IPS-11a (cell line): ENCODE measurements around the gene DGKI.
"Not testable (repeated sequence)": the region's sequence is repeated elsewhere in the genome, so short reads cannot be mapped to it uniquely, and the experiment has no call there.

Experiments used
- H3K4me3 ChIP-seq: one replicate; pipeline ENCODE4 v1.5.1; 2013; ENCODE audit warnings: low read depth, low read length, control low read depth

Gene DGKI

GRCh38 chr7:137747359-137748031, 99.3 kb downstream of the DGKI start:
- H3K4me3 ChIP-seq: no peak overlapping the region

- no peak overlapping the region for H3K4me3 ChIP-seq
These were observed 103.8 kb downstream of the DGKI start for GRCh38 chr7:137743021-137743420.

DNA sequence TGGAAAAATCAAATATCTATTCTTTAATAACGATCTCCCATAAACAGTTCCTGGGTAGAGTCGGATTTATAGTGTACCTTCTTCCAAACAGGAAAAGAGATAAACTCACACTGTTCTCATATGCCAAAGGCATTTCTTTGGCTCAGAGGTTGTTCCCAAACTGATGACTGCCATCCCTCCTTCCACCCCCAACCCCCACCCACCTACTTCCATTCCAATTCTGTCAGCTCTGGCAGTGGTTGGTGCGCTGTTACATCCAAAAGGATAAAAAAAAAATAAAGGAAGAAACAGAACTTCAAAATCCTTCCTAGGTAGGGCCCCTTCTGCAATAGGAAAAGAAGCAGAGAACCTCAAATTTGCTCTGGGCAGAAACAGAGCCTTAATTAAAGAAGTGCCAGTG, 104.7 kb downstream of the DGKI start:
- H3K4me3 ChIP-seq: no peak overlapping the region

- H3K4me3 ChIP-seq: no peak overlapping the region
These were observed 105.3 kb downstream of the DGKI start for GRCh38 chr7:137741443-137741842.

- no peak overlapping the region for H3K4me3 ChIP-seq
These were observed 112.6 kb downstream of the DGKI start for GRCh38 chr7:137734221-137734620.

DNA sequence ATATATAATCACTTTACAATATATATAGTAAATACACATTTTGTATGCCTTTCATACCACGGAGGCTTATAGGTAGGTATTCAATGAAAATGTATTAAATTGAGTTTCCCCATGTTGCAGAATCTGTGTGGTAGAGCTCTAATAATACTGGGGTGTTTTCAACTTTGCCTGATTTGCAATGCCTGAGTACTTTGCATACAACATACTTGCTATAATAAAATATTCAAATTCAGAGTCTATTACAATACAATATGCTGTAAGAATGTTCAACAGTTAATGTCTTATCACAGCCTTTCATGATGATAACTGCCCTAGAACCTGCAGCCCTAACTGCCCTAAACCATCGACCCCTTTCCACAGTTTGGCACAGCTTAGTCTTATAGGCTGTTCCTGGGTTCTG, 114.6 kb downstream of the DGKI start:
- no peak overlapping the region for H3K4me3 ChIP-seq

DNA sequence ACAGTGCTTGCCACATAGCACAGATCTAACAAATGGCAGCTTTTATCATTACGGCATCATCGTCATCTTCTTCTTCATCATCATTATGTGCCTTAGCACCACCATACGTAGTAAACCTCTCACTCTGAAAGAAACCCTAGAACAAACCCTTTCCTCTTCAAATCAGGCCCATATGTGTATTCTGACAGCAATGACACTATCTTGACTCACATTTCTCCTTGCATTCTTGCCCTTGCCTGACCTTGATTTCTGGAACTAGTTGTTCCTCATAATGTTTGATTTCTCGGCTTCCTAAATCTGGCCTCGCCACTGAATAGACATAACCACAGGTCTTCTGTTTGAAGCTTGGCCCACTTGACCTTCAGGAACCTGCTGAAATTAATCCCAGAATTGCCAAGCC, 115.3 kb downstream of the DGKI start:
- H3K4me3 ChIP-seq: no peak overlapping the region

DNA sequence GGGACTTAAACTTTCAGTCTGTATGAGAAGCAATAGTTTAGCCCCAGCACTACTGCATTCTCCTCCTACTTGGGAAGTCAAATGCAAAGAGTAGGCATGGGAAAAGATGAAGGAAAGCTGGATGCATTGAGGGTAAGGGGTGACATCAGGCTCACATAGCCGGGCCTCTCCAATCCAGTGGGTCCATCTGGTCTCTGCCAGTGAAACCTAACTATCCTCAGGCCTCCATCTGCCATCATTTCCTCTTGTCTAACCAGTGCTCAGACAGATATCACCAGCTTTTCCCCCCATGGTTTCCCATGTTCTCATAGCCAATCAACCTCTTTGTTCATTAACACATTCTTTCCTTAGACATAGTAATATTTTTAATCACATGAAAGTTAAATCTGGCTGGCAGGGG, 118.3 kb downstream of the DGKI start:
- no peak overlapping the region for H3K4me3 ChIP-seq

GRCh38 chr7:137727413-137727812, 119.4 kb downstream of the DGKI start:
- no peak overlapping the region for H3K4me3 ChIP-seq

DNA sequence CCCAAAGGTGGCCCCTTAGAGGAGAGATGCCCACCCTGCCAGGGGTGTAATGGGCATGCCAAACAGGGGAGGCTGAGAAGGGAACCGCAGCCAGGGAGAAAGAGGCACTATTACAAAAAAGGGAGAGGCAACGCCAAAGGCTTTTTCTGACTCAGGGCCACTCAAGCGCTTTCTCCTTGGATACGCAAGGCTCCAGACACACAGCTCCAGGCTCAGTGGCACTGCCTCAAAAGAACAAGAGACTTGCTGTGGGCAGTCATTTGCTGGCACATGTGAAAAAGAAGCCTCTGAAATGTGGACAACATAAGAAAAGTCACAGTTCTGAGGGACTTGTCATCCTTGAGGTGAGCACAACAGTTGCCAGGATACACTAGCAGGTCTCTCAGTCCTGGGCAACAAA, 128.4 kb downstream of the DGKI start:
- no peak overlapping the region for H3K4me3 ChIP-seq

DNA sequence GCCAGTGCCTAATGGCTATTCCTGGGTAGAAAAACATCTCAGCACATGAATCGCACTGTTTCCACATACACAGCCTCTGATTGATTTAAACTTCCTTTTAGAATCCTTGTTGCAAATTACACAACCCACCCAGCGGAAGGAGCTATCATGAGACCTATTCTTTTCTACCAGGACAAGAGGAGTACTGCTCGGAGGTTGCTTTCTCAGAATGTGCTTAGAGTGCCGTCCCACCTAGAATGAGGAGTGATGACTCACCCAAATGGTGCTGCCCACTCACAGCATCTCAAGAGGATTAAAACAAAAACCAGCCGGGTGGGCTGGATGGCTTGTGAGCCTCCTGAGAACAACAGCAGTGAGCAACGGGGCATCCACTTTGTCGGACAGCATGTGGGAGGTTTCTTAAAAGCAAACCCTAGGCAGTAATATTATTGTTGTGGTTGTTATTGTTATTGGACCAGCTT, 128.9 kb downstream of the DGKI start:
- no peak overlapping the region for H3K4me3 ChIP-seq

DNA sequence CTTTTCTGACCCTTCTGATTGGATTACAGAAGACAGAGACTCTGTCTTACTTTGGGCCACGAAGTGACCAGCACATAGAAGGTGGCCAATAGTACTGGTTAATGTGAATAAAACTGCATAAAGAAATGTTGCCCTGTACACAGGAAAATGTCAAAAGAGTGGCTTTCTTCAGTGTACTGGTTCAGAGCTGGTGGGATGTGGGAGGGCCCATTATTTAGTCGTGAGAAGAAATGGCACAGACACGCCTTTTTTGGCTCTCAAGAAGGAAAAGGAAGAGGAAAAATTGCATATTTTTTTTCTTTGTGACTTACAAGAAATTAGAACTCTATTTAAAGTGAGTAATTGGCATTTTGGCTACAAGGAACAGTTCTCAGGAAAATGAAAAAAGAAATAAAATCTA, 129.7 kb downstream of the DGKI start:
- H3K4me3 ChIP-seq: no peak overlapping the region

DNA sequence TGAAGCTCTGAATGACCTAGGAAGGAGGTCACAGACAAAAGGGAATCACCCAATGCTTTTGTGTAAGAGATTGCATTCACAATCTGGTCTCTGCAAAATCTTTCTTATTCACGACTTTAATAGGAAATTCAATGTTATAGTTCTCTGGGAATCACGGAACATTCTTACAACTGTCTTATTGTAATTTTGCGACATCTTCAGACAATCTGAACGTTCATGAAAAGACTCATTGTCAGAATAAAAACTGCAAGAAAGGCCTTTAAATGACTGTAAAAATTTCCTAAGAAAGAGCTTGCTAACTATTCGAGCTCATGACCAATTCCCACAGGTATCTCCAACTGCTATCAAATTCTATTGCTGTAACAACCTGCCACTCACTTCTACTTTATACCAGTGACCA, 130.7 kb downstream of the DGKI start:
- H3K4me3 ChIP-seq: no peak overlapping the region

DNA sequence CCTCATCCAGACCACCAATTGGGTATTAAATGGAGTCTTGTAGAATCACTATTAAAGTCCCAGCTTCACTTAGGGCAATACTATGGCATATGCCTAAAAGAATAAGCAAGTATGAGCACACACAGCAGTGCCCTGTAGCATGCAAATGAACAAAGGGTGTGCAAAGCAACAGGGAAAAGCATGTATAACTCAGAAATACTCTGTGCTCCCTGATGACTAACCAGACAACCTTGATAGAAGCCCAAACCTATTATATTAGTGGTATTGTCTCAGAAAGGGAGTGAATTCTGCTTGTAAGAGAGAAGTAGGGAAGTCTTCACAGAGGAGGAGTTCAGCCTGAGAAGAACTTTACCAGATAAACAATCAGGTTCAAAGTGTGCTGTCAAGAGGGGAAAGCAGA, 131.2 kb downstream of the DGKI start:
- no peak overlapping the region for H3K4me3 ChIP-seq

- no peak overlapping the region for H3K4me3 ChIP-seq
These were observed 131.7 kb downstream of the DGKI start for GRCh38 chr7:137715121-137715520.

DNA sequence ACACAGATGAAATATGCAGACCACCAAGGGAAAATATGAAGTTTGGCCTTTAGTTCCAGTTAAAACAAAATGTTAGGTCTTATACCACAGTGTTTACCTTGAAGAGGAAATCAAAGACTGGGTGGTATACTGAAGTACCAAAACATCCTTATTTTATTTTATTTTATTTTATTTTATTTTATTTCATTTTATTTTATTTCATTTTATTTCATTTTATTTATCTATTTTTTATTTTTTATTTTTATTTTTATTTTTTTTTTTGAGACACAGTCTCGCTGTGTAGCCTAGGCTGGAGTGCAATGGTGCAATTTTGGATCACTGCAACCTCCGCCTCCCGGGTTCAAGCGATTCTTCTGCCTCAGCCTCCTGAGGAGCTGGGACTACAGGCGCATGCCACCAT, 140.4 kb downstream of the DGKI start:
- H3K4me3 ChIP-seq: not testable (repeated sequence)

GRCh38 chr7:137704723-137705122, 142.1 kb downstream of the DGKI start:
- no peak overlapping the region for H3K4me3 ChIP-seq

DNA sequence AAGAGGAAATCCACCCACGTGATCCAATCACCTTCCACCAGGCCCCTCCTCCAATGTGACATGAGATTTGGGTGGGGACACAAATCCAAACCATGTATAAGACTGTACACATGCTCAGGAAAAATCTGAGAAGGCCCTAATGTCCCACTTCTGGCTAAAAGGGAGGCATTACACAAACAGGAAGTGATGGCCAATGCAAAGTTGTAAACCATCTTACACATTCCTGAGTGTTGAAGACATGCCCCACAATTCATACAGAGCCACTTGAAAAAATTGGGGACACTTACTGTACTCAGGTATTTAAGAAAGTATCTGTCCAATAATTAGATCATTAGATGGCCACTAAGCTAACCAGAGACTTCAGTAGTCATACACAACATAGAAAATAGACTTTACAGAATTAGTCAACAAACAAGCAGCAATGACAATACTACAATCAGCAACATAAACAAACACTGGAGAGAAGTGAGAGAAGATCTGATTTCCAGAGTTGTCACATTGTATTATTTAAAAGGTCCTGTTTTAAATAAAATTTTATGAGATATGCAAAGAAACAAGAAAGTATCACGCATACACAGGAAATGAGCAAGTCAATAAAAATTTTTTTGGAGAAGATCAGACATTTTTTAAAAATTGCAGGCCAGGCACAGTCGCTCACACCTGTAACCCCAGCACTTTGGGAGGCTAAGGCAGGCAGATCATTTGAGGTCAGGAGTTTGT, 143.3 kb downstream of the DGKI start:
- no peak overlapping the region for H3K4me3 ChIP-seq

DNA sequence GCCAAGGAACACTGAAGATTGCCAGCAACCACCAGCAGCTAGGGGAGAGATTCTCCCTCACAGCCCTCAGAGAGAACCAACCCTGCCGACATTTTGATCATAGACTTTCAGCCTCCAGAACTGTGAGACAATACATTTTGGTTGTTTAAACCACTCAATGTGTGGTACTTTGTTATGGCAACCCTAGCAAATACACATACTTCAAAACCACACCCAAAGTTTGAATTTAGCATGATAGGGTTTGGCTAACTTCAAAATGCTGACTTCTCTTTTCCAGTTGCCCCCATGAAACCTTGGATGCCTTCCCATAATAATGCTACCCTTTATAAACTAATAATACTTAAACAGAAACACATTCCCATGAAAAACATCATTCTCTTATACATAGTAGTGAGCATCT, 149.8 kb downstream of the DGKI start:
- H3K4me3 ChIP-seq: no peak overlapping the region

DNA sequence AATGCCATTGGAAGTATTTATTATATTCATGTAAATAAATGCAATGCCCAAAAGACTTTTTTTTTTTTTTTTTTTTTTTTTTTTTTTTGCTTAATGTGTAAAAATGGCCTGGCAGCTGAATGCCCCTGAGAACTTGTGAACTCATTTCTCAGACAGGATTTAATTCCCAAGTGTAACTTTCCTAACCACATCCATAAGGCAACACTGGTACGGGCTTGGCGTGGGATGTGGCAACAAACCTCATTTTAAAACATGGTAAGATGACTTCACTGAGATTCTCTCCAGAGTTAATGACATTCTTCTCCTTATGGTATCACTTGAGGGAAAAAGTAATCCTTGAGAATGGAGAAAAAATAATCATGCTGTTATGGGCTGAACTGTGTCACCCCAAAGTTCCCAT, 150.4 kb downstream of the DGKI start:
- no peak overlapping the region for H3K4me3 ChIP-seq

GRCh38 chr7:137695942-137696341, 150.8 kb downstream of the DGKI start:
- no peak overlapping the region for H3K4me3 ChIP-seq

DNA sequence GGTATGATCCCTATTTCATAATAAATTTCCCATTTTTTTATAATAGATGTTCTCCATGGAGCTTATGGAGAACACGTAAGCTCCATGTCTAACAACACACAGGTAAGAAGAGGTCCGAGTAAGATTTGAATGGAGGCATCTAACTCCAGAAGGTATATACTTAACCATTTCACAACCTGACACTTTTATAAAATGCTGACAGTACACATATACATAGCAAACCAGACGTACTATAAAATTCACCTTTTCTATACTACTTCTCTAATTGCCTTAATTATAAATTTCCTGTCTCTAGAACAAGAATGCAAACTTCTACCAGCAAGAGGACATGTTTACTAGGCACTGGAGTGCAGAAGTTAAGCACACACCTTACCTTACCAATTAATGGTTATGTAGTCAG, 151.3 kb downstream of the DGKI start:
- no peak overlapping the region for H3K4me3 ChIP-seq

DNA sequence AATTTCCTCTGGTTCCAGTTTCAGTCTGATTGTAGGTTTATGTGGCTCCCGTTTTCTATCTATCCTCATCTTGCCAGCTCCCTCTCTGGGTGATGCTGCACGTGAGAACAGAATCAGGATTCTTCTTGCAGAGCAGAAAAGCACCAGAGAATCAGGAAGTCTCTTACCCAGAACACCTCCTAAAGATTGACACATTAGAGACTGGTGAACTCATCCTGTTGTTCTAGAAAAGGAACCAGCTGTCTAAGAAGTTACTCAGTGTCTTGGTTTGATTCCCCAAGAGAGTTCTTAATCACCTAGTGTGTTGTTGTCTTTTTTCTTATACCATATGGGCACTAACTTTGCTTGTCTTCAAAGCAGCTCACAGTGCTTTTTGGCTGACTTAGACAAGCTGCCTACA, 152.4 kb downstream of the DGKI start:
- H3K4me3 ChIP-seq: no peak overlapping the region
